GM12872 (cell line): ENCODE results near the gene SPECC1.

ENCODE experiments used
- TF ChIP-seq, protein P1 (sequence below): IDR thresholded peaks from 3 replicates; pipeline ENCODE4 v1.5.1; 2011; ENCODE audit warnings: low read depth, mild to moderate bottlenecking, low read length, moderate library complexity; ENCODE audit not compliant: insufficient read depth

Gene SPECC1

DNA sequence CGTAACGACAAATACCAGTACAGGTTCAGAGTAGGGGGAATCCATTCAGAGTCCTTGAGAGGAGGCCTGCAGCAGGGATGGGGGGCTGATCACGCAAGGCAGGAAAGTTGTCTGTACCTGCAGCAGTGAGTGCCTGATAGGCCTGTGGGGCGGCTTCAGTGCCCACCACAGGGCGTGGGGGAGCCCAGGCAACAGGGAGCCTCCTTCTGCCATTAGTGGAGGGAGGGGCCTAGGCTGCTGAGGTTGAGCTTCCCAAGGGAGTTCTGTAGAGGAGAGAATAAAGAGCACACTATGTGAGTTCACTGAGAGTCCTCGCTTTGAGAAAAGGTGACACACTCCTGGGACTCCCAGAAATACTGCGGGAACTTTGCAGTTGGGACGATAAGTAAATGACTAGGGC lies 134.6 kb downstream of the SPECC1 start:
- TF ChIP-seq, protein P1, sequence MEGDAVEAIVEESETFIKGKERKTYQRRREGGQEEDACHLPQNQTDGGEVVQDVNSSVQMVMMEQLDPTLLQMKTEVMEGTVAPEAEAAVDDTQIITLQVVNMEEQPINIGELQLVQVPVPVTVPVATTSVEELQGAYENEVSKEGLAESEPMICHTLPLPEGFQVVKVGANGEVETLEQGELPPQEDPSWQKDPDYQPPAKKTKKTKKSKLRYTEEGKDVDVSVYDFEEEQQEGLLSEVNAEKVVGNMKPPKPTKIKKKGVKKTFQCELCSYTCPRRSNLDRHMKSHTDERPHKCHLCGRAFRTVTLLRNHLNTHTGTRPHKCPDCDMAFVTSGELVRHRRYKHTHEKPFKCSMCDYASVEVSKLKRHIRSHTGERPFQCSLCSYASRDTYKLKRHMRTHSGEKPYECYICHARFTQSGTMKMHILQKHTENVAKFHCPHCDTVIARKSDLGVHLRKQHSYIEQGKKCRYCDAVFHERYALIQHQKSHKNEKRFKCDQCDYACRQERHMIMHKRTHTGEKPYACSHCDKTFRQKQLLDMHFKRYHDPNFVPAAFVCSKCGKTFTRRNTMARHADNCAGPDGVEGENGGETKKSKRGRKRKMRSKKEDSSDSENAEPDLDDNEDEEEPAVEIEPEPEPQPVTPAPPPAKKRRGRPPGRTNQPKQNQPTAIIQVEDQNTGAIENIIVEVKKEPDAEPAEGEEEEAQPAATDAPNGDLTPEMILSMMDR: no peak

- TF ChIP-seq, protein P1: no peak
Measured at GRCh38 chr17:20145567-20145966, 136.4 kb downstream of the SPECC1 start.

GRCh38 chr17:20149251-20149650 lies 140.1 kb downstream of the SPECC1 start:
- TF ChIP-seq, protein P1: no peak

- TF ChIP-seq, protein P1: no peak
Measured at GRCh38 chr17:20151174-20151573, 142.0 kb downstream of the SPECC1 start.

DNA sequence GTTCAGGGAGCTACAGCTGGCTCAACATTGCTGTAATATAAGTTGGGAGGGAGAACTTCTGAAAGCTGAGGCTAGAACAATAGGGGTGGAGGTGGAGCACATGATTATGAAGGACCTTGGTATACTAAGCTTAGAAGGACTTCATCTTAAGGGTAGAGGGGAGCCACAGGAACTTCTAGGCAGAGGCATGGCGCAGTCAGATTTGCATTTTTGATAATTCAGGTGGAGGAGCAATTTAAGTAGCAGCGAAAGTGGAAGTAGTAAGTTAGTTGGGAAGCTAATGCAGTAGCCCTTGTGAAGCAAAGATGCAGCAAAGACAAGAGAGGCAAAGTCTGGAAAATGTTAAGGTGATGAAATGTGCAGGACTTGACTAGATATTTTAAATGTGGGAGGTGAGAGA lies 144.1 kb downstream of the SPECC1 start:
- TF ChIP-seq, protein P1: no peak

DNA sequence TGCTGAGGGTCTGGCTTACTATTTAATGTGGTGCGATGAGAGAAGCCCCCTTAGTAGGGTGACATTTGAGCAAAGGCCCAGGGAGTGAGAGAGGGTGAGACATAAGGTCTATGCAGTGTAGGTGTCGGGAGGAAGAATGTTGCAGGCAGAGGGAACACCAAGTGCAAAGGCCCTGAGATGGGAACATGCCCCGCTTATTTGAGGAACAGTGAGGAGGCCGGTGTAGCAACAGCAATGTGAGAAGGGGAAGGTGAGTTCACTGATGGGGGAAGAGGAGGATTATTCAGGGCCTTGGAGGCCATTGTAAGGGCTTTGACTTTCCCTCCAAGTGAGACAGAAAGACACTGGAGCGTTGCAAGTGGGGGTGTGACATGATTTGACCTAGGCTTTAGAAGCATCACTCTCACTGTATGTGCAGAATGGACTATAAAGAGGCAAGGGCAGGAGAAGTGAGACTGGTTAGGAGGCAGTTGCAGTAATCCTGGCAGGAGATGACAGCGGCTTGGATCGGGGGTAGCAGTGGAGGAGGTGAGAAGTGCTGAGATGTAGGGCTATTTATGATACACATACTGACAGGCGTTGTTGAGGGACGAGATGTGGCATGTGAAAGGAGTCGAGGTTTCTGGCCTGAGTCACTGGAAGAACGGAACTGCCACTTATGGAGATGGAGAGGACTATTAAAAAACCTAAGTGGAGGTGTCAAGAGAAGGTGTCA lies 145.3 kb downstream of the SPECC1 start:
- TF ChIP-seq, protein P1: no peak

- TF ChIP-seq, protein P1: no peak
Measured at GRCh38 chr17:20155258-20156195, 146.4 kb downstream of the SPECC1 start.
